NCI-H524 treated with DMSO at 0.1 percent for 48 hours (cell line): ENCODE data around the gene POPDC2.
"Not testable (repeated sequence)": the region's sequence is repeated elsewhere in the genome, so short reads cannot be mapped to it uniquely, and the experiment has no call there.

ENCODE experiments used
- DNase-seq: peaks from one replicate; lab custom pipeline; 2025; lab: John Stamatoyannopoulos, UW

The POPDC2 gene, protein sequence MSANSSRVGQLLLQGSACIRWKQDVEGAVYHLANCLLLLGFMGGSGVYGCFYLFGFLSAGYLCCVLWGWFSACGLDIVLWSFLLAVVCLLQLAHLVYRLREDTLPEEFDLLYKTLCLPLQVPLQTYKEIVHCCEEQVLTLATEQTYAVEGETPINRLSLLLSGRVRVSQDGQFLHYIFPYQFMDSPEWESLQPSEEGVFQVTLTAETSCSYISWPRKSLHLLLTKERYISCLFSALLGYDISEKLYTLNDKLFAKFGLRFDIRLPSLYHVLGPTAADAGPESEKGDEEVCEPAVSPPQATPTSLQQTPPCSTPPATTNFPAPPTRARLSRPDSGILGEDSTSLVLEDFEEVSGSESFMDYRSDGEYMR

DNA sequence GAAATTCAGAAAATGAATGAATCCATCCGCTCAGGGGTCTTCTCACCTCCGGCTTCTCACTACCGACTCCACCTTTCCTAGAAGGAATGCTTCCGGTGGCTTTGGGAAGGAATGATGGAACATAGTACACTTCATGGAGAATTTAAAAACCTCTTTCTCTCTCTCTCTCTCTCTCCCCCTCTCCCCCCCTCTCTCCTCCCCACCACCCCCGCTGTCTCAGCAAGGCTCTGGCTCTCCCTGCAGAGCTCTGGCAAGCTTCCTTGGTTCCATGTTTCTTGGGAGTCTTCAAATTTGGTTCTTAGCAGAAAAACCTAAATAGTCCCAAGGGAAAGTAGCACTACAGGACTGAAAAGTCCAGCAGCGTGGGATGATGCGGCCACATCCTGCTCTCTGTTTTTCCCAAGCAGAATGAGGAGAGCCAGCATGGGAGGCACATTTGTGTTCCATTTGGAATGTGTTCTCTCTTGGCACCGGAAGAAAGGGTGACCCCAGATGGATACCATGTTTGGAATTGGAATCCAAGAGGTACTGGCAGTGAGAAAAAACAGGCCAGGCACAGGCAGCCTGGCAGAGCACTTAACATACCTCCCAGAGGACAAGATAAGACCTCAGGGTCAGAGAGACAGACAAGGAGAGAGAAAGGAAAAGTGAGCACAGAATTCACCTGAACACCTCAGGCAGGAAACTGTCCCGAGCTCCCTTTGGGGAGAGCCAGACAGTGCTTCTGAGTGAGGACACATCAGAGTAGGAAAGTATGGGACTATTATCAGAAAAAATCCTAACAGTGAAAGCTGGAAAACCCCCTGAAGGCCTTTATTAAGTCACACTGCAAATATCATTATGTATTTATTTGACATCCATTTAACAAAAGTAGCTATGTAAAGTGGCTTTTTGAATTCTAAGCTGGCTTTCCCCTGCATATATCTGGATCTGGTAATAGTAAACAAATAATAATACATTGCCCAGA, at the start of gene POPDC2:
Gene POPDC2 (minus strand): TSS at position 116 of the 967 bp plus-strand sequence. CDS start 166 bp downstream, outside the sequence.
- no peak for DNase-seq

GRCh38 chr3:119703820-119704531, 43.6 kb upstream of the POPDC2 start:
- DNase-seq = no peak

GRCh38 chr3:119702530-119703527, 42.4 kb upstream of the POPDC2 start, which contains the start of gene CFAP91:
Gene CFAP91, plus strand, starts transcription at chr3:119703022. Its CDS starts 77 bp downstream, at chr3:119703099.
- DNase-seq = peak; percentile 70

DNA sequence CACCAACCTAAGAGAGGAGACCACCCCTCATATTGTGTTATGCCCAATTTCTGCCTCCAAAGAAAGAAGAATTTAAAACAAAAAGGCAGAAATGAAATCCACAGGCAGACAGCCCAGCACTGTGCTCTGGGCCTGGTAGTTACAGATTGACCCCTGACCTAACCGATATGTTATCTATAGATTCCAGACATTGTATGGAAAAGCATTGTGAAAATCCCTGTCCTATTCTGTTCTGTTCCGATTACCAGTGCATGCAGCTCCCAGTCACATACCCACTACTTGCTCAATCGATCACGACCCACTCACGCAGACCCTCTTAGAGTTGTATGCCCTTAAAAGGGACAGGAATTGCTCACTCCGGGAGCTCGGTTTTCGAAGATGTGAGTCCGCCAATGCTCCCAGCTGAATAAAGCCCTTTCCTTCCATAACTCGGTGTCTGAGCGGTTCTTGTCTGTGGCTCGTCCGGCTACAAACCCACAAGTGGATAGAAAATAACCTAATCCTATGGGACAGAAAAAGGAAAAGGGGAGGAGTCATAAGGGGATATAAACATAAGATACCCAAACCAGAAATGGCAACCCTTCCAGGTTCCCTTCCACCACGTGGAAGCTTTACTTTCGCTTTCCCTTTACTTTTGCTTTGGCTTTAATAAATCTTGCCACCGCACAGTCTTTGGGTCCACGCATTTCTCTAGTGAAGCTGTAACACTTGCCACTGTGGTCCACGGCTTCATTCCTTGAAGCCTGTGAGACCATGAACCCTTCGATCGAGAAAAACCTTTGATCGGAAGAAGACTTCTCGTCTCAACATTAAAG, 40.7 kb upstream of the POPDC2 start:
- no peak for DNase-seq

- DNase-seq = no peak
Measured at GRCh38 chr3:119700269-119700919, 40.0 kb upstream of the POPDC2 start.

GRCh38 chr3:119697394-119697793, 37.0 kb upstream of the POPDC2 start:
- no peak for DNase-seq

DNA sequence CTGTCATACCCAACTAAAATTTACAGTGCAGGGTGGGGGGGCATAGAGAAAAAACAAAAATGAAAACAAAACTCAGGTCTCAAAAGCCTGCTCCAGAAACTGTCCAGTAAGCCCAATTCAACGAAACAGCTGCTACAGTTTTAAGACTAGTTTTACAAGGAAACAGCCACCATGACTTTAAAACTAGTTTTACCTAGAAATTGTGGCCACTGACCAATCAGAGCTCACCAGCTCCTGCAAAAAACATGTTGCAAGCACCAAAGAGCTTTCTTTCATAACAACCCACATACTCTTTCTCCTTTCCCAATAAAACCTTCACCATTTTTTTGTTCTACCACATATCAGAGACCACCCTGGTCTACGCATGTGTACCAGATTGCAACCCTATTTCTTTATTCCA, 35.1 kb upstream of the POPDC2 start:
- no peak for DNase-seq

GRCh38 chr3:119690043-119690656, 29.8 kb upstream of the POPDC2 start:
- DNase-seq = no peak

DNA sequence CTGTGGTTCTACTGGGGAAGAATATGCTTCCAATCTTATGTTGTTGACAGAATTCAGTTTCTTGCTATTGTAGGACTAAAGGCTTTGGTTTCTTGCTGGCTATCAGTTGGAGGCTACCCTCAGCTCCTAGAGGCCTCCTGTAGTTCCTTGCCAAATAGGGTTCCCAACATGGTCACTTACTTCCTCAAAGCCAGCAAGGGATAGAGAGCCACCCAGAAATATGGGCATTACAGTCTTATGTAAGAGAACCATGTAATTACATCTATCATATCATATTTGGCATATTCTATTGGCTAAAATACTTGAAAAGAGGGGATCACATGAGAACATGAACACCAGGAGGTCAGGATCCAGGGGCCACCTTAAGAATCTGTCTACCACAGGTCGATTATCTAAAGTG, 23.0 kb upstream of the POPDC2 start:
- DNase-seq = no peak

DNA sequence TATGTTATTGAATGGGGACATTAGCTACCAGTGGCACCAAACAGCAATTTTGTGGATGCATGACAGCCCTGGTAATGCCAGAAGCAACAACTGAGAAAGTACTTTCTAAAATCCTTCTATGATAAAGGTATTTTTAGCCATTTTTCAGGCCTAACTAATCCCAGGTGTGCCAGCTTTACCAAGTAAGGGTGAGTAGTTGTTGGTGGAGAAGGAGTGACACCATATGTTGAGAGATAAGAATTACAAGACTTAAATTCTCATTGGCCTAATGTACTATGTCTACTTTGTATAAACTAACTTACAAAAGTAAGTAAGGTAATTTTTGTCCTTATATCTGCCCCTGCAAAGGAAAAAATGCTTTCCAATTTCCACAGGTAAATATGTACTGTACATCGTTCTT, 20.9 kb upstream of the POPDC2 start:
- no peak for DNase-seq

GRCh38 chr3:119679874-119680273, 19.5 kb upstream of the POPDC2 start:
- no peak for DNase-seq

GRCh38 chr3:119678209-119678608, 17.8 kb upstream of the POPDC2 start:
- not testable (repeated sequence) for DNase-seq

- DNase-seq = no peak
Measured at GRCh38 chr3:119677641-119677934, 17.2 kb upstream of the POPDC2 start.

- DNase-seq = peak; percentile 96
Measured at GRCh38 chr3:119676771-119677640, 16.6 kb upstream of the POPDC2 start, which contains the start of gene COX17. Gene COX17, minus strand, starts transcription at chr3:119677406. Its CDS starts 96 bp downstream, at chr3:119677310.

GRCh38 chr3:119676020-119676419, 15.6 kb upstream of the POPDC2 start:
- no peak for DNase-seq

DNA sequence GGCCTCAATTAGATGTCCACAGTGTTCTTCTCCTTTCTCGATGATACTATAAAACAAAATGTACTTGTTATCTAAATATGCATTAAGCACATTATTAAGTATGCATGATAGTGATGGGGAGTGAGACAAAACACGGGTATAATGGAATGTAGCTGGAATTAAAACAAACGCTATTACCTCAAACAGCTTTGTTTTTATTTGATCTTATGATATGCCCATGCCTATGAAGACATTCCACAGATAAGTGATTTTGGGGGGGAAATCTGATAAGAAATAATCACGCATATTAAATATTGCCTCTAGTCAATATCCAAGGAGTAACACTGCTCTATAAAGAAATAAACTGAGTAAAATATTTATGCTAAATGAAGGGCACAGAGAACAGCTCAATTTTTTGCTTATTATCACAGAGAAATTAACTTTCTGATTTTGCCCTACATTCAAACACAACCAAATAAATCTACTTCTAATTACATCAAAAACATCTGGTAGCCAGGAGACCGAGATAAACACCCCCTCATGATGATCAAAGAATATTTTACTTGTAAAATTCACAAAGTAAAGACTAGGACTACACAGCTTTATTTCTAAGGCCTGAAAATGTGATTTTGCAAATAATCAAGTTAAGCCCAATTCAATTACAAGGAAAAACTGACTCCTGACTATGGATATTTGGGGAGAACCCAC, 14.9 kb upstream of the POPDC2 start:
- no peak for DNase-seq

DNA sequence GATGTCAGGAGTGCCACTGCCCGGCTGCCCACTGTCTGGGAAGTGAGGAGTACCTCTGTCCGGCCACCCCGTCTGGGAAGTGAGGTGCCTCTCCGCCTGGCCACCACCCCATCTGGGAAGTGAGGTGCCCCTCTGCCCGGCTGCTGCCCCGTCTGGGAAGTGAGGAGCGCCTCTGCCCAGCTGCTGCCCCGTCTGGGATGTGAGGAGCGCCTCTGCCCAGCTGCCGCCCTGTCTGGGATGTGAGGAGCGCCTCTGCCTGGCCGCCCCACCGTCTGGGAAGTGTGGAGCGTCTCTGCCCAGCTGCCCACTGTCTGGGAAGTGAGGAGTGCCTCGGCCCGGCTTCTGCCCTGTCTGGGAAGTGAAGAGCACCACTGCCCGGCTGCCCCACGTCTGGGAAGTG, 13.5 kb upstream of the POPDC2 start:
- DNase-seq = no peak
